Mammary epithelial cell (primary cell): Measurements from ENCODE around the gene COL4A2.

ENCODE experiments used
- CTCF ChIP-seq, 2 donors: IDR thresholded peaks in 1 of 2; conservative IDR thresholded peaks in 1 of 2; 2 replicates each; pipeline ENCODE4 v1.5.1; 2011 to 2012; ENCODE audit warnings: inconsistent platforms in 2 of 2, low read length in 2 of 2, mild to moderate bottlenecking in 2 of 2, control low read depth in 1 of 2, low read depth in 1 of 2; ENCODE audit not compliant: insufficient read depth in 1 of 2; ENCODE audit errors: extremely low read depth in 1 of 2
- EZH2 ChIP-seq: IDR thresholded peaks from 2 replicates; pipeline ENCODE4 v1.6.1; 2012; ENCODE audit warnings: low read length, inconsistent platforms, borderline replicate concordance

DNA sequence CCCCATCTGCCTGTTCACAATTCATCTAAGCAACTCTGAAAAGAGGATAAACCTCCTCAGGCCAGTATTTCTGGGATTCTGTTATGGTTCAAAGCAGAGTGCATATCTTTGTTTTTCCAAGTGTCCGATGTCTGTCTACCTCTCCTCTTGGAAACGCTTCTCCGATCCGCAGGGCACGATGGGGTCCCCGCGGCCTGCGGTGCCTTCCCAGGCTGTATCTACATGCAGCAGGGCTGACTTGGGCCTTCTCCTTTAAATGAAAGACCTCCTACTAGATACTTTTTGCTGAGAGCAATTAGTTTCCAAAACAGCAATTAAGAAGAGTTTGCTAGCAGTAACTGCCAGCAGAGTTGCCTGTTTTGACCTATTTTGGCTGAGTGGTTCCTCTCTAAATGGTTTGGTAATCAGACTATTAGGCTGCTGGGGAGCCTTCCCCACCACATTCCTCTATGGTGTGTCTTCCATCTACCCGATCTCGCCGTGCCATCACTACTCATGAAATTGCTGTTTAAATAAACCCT, 23.5 kb downstream of the COL4A2 start:
- TF ChIP-seq CTCF (conservative IDR thresholded peaks at IDR 0.05 in 1 of 2, IDR thresholded peaks at IDR 0.05 in 1 of 2; ENCODE audit: extremely low read depth in 1 of 2, insufficient read depth in 1 of 2, low read depth in 1 of 2, low read length in 2 of 2) (no peak), EZH2 (no peak)
